T-cell (primary cell): ENCODE data around the gene EHD4. TPM values are rescaled to one million over a fixed set of nuclear protein-coding genes. Genes with fewer than 3 reads are reported as not detected.

Experiments
- ATAC-seq, 4 experiments: fragments of 200-7000 bp in 3 of 4; fragments of 150-1000 bp in 1 of 4; cut with Tn5 transposase; replicated peaks in 1 of 4; 1 replicate in 3 of 4; 2 replicates in 1 of 4; pipeline ENCODE4 v1.10.0; 2021; ENCODE audit warnings: moderate library complexity in 3 of 4, mild to moderate bottlenecking in 2 of 4, moderate number of reproducible peaks in 1 of 4
- CTCF ChIA-PET, 2 donors: fragments of 300-600 bp; sonication (Branson Sonifier 250); formaldehyde crosslinking; loops; one replicate each; lab custom pipeline; 2022; ENCODE audit warnings: antibody characterized with exemption in 2 of 2; lab: Charles Lee
- POLR2A ChIA-PET, 2 donors: fragments of 300-600 bp; sonication (Branson Sonifier 250); formaldehyde crosslinking; loops; one replicate each; lab custom pipeline; 2022; ENCODE audit warnings: antibody characterized with exemption in 2 of 2; lab: Charles Lee
- DNase-seq, 35 experiments: peaks; one replicate each; pipeline versions ENCODE4 v3.0.0 to v3.0.0-alpha.2; 2013 to 2023
- H3K27ac ChIP-seq: one replicate; pipeline ENCODE4 v1.5.1; 2013; ENCODE audit warnings: low read length
- H3K27me3 ChIP-seq, 2 experiments: replicated peaks in 1 of 2; 1 replicate in 1 of 2; 2 replicates in 1 of 2; pipeline versions ENCODE4 v1.6.1 to v1.7.0; 2013; ENCODE audit warnings: low read length in 1 of 2, mixed read lengths in 1 of 2; ENCODE audit not compliant: control insufficient read depth in 2 of 2, insufficient read depth in 2 of 2; ENCODE audit errors: extremely low read depth in 1 of 2
- H3K36me3 ChIP-seq, 2 donors: 1 replicate in 1 of 2; 2 replicates in 1 of 2; pipeline versions ENCODE4 v1.6.1 to v1.7.0; 2013; ENCODE audit warnings: low read length in 1 of 2; ENCODE audit not compliant: control insufficient read depth in 2 of 2, insufficient read depth in 1 of 2; ENCODE audit errors: extremely low read depth in 1 of 2
- H3K4me1 ChIP-seq, 2 experiments: 1 replicate in 1 of 2; 2 replicates in 1 of 2; pipeline versions ENCODE4 v1.6.1 to v1.7.0; 2013; ENCODE audit warnings: low read length in 2 of 2, mixed read lengths in 1 of 2; ENCODE audit not compliant: insufficient read depth in 2 of 2, control insufficient read depth in 1 of 2; ENCODE audit errors: extremely low read depth in 1 of 2
- H3K4me3 ChIP-seq, 2 donors: 1 replicate in 1 of 2; 2 replicates in 1 of 2; pipeline versions ENCODE4 v1.5.1 to v1.7.0; 2013; ENCODE audit warnings: mild to moderate bottlenecking in 2 of 2, low read length in 1 of 2, moderate library complexity in 1 of 2; ENCODE audit not compliant: control insufficient read depth in 1 of 2; ENCODE audit errors: extremely low read depth in 1 of 2
- H3K9me3 ChIP-seq: 2 replicates; pipeline ENCODE4 v1.7.0; 2013
- H3K27ac Mint-ChIP-seq, 2 donors: one replicate each; pipeline ENCODE4 v1.8.0; 2020 to 2021; ENCODE audit warnings: mild to moderate bottlenecking in 2 of 2, mixed read lengths in 2 of 2
- H3K27me3 Mint-ChIP-seq, 2 donors: one replicate each; pipeline ENCODE4 v1.8.0; 2021 to 2022; ENCODE audit warnings: mixed read lengths in 2 of 2
- H3K36me3 Mint-ChIP-seq: one replicate; pipeline ENCODE4 v1.8.0; 2021; ENCODE audit warnings: mixed read lengths
- H3K4me1 Mint-ChIP-seq, 3 donors: one replicate each; pipeline ENCODE4 v1.8.0; 2020 to 2022; ENCODE audit warnings: mixed read lengths in 3 of 3, mild to moderate bottlenecking in 1 of 3
- H3K4me3 Mint-ChIP-seq, 3 donors: one replicate each; pipeline ENCODE4 v1.8.0; 2020 to 2022; ENCODE audit warnings: mild to moderate bottlenecking in 3 of 3, mixed read lengths in 3 of 3, moderate library complexity in 3 of 3
- H3K9me3 Mint-ChIP-seq, 3 donors: one replicate each; pipeline ENCODE4 v1.8.0; 2020 to 2022; ENCODE audit warnings: mixed read lengths in 3 of 3
- WGBS: methylation state at CpG from one replicate; pipeline ENCODE4 v1.1.5; 2013; ENCODE audit warnings: missing lambda C conversion rate; ENCODE audit not compliant: insufficient coverage; 5-methylcytosine and 5-hydroxymethylcytosine counted together
- total RNA-seq, 35 experiments: library from RNA in 6 of 35; stranded (reverse) in 6 of 35; fragments of 120-200 nt in 1 of 35; gene quantifications; one replicate each; pipeline versions ENCODE4 v1.2.1 to v1.2.4 and lab custom pipeline; 2013 to 2026

Gene EHD4
- total RNA-seq, 5 donors from 2014 or later (not counting 1 experiment from before 2014, with no cell fraction given): 11.7 to 46.8 (median 16.8) TPM

DNA sequence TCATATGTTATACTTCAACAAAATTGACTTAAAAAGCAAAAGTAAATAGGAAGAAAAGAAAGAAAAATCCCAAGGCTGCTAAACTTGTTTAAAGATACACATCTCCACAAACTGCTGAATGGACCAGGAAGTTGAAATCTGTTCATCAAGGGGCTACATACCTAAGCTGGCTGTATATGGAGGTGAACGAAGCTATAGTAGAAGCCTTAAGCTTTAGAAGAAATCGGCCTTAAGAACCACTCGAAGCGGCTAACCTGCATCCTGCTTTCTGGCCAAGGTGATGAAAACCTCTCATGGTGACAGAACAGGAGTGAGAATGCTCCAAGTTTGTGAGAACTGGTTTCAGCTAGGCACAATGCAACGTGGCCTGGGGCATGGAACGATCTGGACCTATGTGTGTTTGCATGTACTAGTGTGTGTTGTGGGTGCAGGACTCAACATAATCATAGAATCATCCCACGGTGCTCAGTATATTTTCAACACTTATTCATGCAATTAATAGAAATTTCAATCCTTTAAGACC lies 47.2 kb downstream of the EHD4 start:
- H3K27ac ChIP-seq: no peak overlapping the region
- no peaks in the 10 kb centered on the region for H3K9me3 ChIP-seq
- ChIA-PET POLR2A (no interaction called here), CTCF (no interaction called here)
- H3K4me3 Mint-ChIP-seq: no peak overlapping the region
- peaks cover 7 to 19% of the 10 kb centered on the region in 2 experiments for H3K4me1 ChIP-seq
- DNase-seq (no peak), ATAC-seq (no peak)
- peak overlapping the region in 1 of 2 donors; percentile 82 for H3K27ac Mint-ChIP-seq
- H3K4me3 ChIP-seq: no peak overlapping the region
- H3K36me3 Mint-ChIP-seq: peaks cover 21% of the 10 kb centered on the region
- H3K9me3 Mint-ChIP-seq: no peaks in the 10 kb centered on the region
- H3K27me3 Mint-ChIP-seq: no peaks in the 10 kb centered on the region
- 100% methylated on average over 4 of the region's 7 CpGs for WGBS
- peaks cover 17 to 41% (median 25%) of the 10 kb centered on the region in 3 donors for H3K4me1 Mint-ChIP-seq
- no peaks in the 10 kb centered on the region for H3K27me3 ChIP-seq
- H3K36me3 ChIP-seq: peaks cover 0 to 2% of the 10 kb centered on the region in 2 donors

DNA sequence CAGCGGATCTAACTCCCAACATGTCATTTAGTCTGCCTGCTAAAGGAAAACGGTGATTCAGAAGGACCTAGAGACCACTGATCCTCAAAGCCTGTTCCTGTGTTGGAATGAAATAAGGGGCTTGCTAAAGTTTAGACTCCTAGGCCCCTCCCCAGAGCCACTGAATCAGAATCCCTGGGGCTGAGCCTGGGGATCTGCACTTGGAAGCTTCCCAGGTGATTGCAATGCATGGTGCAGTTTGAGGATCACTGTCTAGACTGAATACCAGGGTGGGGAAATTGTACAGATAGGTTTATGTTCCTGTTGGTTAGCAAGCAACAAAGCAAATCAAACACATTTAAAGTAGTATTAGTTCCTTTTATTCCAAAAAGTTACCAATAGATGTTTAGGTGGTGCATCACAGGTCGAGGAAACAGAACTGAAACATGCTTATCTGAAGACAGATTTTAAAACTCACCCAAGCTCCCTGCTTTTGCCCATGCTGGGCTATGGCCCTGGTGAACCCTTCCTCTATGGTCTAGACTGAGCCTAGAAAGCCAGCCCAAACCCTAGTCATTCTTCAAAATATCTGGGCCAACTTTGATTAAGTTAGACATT lies 48.9 kb downstream of the EHD4 start:
- Mint-ChIP-seq H3K27ac (no peak overlapping the region), H3K36me3 (peaks cover 25% of the 10 kb centered on the region), H3K27me3 (no peaks in the 10 kb centered on the region), H3K4me3 (no peak overlapping the region), H3K9me3 (no peaks in the 10 kb centered on the region), H3K4me1 (peaks cover 17 to 36% (median 21%) of the 10 kb centered on the region in 3 donors)
- DNase-seq: no peak
- Histone ChIP-seq H3K36me3 (peaks cover 4 to 9% of the 10 kb centered on the region in 2 donors), H3K4me3 (no peak overlapping the region), H3K4me1 (peaks cover 7 to 14% of the 10 kb centered on the region in 2 experiments), H3K9me3 (no peaks in the 10 kb centered on the region), H3K27ac (no peak overlapping the region), H3K27me3 (no peaks in the 10 kb centered on the region)
- ATAC-seq: no peak
- no CpG with 5 or more reads among the region's 3 CpGs for WGBS
- POLR2A ChIA-PET: no interaction called here
- CTCF ChIA-PET: interaction anchor here (0.6 to 1.0 kb wide), 2 partner anchors 13 to 162 kb away, joined by 3 to 6 read pairs; no protein-coding TSS in a partner anchor

DNA sequence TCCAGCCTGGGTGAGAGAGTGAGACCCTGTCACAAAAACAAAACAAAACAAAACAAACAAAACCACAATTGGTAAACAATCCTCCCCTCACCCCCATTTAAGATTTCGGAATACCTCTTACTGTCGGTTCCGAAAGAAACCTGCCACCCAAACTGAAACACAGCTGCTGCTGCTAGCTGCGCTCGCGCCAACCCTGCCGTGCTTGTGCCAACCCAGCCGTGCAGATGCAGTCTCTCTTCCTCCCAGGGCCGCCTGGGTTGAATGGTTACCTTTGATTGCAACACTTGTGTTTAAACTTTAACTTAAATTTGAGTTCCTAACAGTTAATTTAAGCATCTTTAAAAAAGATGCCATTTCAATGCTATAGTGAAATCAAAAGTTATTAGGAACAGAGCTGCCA lies 50.0 kb downstream of the EHD4 start:
- DNase-seq (no peak), ATAC-seq (no peak)
- 98% methylated on average over 4 of the region's 9 CpGs for WGBS
- H3K36me3 Mint-ChIP-seq: peaks cover 35% of the 10 kb centered on the region
- peaks cover 19 to 31% (median 21%) of the 10 kb centered on the region in 3 donors for H3K4me1 Mint-ChIP-seq
- Histone ChIP-seq H3K27ac (no peak overlapping the region), H3K27me3 (no peaks in the 10 kb centered on the region), H3K4me3 (no peak overlapping the region), H3K36me3 (peaks cover 6 to 21% of the 10 kb centered on the region in 2 donors), H3K9me3 (no peaks in the 10 kb centered on the region), H3K4me1 (peaks cover 7 to 14% of the 10 kb centered on the region in 2 experiments)
- CTCF ChIA-PET: no interaction called here
- H3K27ac Mint-ChIP-seq: peak overlapping the region in 1 of 2 donors; percentile 46
- no peaks in the 10 kb centered on the region for H3K9me3 Mint-ChIP-seq
- no peak overlapping the region for H3K4me3 Mint-ChIP-seq
- POLR2A ChIA-PET: no interaction called here
- no peaks in the 10 kb centered on the region for H3K27me3 Mint-ChIP-seq

DNA sequence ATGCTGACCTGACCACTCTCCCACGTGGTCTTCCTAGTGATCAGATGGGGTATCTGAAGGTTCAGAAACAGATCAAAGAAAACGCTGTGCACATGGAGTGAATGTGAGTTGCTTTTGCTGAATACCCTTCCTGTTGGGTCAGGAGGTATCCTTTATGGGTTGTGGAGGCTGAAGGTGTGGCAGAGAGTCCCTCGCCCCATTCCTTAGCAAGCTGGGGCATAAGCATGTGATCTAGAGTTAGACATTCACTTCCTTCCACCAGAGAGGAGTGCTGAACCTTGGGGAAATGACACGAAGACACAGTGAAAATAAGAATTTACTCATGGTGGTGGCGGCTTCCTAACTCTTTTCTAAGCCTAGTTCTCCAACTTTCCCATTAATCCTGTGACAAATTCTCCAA lies 50.7 kb downstream of the EHD4 start:
- WGBS: 82% methylated on average over 3 of the region's 5 CpGs
- Mint-ChIP-seq H3K4me3 (no peak overlapping the region), H3K9me3 (no peaks in the 10 kb centered on the region), H3K27me3 (no peaks in the 10 kb centered on the region), H3K4me1 (peaks cover 12 to 24% (median 18%) of the 10 kb centered on the region in 3 donors), H3K36me3 (peaks cover 36% of the 10 kb centered on the region), H3K27ac (no peak overlapping the region)
- ATAC-seq: no peak
- peaks cover 6 to 23% of the 10 kb centered on the region in 2 donors for H3K36me3 ChIP-seq
- no peaks in the 10 kb centered on the region for H3K27me3 ChIP-seq
- ChIA-PET POLR2A (no interaction called here), CTCF (no interaction called here)
- no peak for DNase-seq
- no peaks in the 10 kb centered on the region for H3K9me3 ChIP-seq
- H3K27ac ChIP-seq: no peak overlapping the region
- H3K4me1 ChIP-seq: peaks cover 5 to 13% of the 10 kb centered on the region in 2 experiments
- H3K4me3 ChIP-seq: no peak overlapping the region

DNA sequence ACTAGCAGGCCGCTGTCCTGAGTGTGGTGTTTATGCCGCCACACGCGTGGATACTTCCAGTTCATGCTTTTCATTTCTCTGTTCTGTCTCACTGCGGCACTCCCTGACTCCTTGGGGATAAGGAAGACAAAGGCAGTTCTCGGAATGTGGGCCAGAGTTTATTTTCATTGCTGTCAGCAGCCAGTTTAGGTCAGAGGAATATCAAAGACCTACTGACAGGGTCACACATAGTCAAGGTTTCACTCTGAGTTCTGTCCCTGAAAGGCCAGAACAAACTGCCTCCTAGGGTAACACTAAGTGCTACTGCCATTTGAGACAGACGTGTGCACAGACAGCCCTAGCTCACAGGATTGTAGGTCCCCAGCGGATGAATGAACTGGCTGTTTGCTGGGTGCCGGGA lies 51.2 kb downstream of the EHD4 start:
- H3K4me3 Mint-ChIP-seq: no peak overlapping the region
- no peaks in the 10 kb centered on the region for H3K9me3 Mint-ChIP-seq
- no peaks in the 10 kb centered on the region for H3K27me3 ChIP-seq
- no peak overlapping the region for H3K27ac Mint-ChIP-seq
- ChIA-PET POLR2A (no interaction called here), CTCF (no interaction called here)
- H3K36me3 ChIP-seq: peaks cover 6 to 23% of the 10 kb centered on the region in 2 donors
- DNase-seq (no peak), ATAC-seq (no peak)
- peaks cover 1 to 11% of the 10 kb centered on the region in 2 experiments for H3K4me1 ChIP-seq
- H3K4me1 Mint-ChIP-seq: peaks cover 8 to 23% (median 17%) of the 10 kb centered on the region in 3 donors
- H3K27me3 Mint-ChIP-seq: no peaks in the 10 kb centered on the region
- WGBS: 94% methylated on average over 5 of the region's 9 CpGs
- H3K4me3 ChIP-seq: no peak overlapping the region
- H3K9me3 ChIP-seq: no peaks in the 10 kb centered on the region
- no peak overlapping the region for H3K27ac ChIP-seq
- H3K36me3 Mint-ChIP-seq: peaks cover 41% of the 10 kb centered on the region

DNA sequence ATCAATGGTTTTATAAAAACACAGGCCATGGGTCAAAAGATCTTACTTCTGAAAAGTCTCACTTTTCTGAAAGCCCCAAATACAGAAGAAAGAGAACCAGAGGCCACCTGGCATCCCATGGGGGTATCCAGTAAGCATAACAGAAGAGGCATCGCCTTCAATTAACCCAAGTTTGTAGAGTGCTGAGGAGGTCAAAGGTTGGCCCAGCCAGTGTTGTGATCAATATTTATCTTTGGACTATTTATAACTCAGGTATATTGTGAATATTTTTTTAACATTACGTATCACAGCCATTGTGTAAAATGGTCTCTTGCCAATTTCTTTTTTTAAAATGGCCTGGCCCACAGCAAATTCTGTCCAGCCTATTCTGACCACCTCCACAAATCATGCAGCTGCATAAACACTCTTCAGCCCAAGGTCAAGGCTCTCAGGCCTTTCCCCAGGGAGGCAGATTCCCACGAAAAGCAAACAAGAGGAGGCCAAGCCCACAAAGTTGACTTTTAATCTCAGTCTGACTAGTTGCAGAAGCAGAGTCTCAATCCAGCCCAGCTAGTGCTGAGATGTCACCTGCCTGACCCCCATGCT lies 52.3 kb downstream of the EHD4 start:
- Histone ChIP-seq H3K27ac (no peak overlapping the region), H3K9me3 (no peaks in the 10 kb centered on the region), H3K36me3 (peaks cover 6 to 21% of the 10 kb centered on the region in 2 donors), H3K4me3 (no peak overlapping the region), H3K27me3 (no peaks in the 10 kb centered on the region), H3K4me1 (peaks cover 0 to 4% of the 10 kb centered on the region in 2 experiments)
- Mint-ChIP-seq H3K27ac (no peak overlapping the region), H3K27me3 (no peaks in the 10 kb centered on the region), H3K36me3 (peaks cover 42% of the 10 kb centered on the region), H3K4me3 (no peak overlapping the region), H3K9me3 (no peaks in the 10 kb centered on the region), H3K4me1 (peaks cover 0 to 15% (median 14%) of the 10 kb centered on the region in 3 donors)
- ATAC-seq: no peak
- ChIA-PET CTCF (interaction anchor here in 1 of 2 donors (0.5 kb wide), 1 partner anchor 1062 kb away, joined by 3 read pairs; no protein-coding TSS in a partner anchor), POLR2A (no interaction called here)
- no peak for DNase-seq
- 100% methylated on average over 1 of the region's 3 CpGs for WGBS
